IPS-15b (cell line): ENCODE data around the gene PLCL1.

Source experiments
- H3K27me3 ChIP-seq: one replicate; pipeline ENCODE4 v1.6.1; 2013; ENCODE audit warnings: low read length; ENCODE audit not compliant: control insufficient read depth, insufficient read depth
- H3K36me3 ChIP-seq: one replicate; pipeline ENCODE4 v1.6.1; 2013; ENCODE audit warnings: low read length; ENCODE audit not compliant: control insufficient read depth, insufficient read depth
- H3K4me1 ChIP-seq: one replicate; pipeline ENCODE4 v1.6.1; 2013; ENCODE audit warnings: mild to moderate bottlenecking, low read length; ENCODE audit not compliant: control insufficient read depth, insufficient read depth
- H3K4me3 ChIP-seq: one replicate; pipeline ENCODE4 v1.5.1; 2013; ENCODE audit warnings: low read depth, low read length
- H3K9ac ChIP-seq: one replicate; pipeline ENCODE4 v1.6.1; 2013; ENCODE audit warnings: low read depth, mild to moderate bottlenecking, low read length
- H3K9me3 ChIP-seq: one replicate; pipeline ENCODE4 v1.6.1; 2013; ENCODE audit warnings: mild to moderate bottlenecking, low read length; ENCODE audit not compliant: control insufficient read depth, insufficient read depth

Gene PLCL1

DNA sequence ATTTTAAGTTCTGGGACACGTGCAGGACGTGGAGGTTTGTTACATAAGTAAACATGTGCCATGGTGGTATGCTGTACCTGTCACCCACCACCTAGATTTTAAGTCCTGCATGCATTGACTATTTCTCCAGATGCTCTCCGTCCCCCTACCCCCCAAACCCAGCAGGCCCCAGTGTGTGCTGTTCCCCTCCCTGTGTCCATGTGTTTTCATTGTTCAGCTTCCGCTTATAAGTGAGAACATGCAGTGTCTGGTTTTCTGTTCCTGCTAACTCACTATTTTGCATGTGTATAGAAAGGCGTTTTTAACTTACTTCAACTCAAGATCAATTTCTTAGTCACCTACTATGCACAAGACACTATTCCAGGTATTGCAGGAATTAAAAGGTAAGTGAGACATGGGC lies 128.0 kb downstream of the PLCL1 start:
- Histone ChIP-seq H3K36me3 (no peaks in the 10 kb centered on the region), H3K9ac (no peak overlapping the region), H3K9me3 (no peaks in the 10 kb centered on the region), H3K4me3 (no peak overlapping the region), H3K27me3 (no peaks in the 10 kb centered on the region), H3K4me1 (no peaks in the 10 kb centered on the region)

DNA sequence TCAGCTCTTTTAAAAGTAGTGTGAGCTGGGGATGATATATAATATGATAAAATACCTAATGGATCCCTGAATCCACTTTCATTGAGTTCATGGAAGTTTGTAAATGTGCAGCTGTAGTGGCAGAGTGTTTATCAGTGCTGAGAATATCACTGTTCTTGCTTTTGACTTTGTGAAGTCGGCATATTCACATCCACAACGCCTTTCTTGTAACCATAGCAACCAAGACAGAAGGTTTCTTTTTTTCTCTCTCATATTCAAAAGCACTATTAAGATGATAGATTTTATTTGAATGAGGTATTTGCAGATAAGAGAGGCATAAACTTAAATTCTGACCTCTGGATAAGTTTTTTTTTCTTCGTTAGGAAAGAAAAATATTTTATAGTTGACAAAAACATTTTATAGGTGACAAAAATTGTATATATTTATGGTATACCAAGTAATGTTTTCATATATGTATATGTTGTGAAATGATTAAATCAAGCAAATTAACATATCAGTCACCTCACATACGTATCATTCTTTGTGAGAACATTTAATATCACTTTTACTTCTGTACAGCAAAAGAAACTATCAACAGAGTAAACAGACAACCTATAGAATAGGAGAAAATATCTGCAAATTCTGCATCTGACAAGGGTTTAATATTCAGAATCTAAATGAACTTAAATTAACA lies 130.0 kb downstream of the PLCL1 start:
- no peaks in the 10 kb centered on the region for H3K4me1 ChIP-seq
- H3K27me3 ChIP-seq: no peaks in the 10 kb centered on the region
- no peaks in the 10 kb centered on the region for H3K36me3 ChIP-seq
- no peak overlapping the region for H3K4me3 ChIP-seq
- H3K9me3 ChIP-seq: no peaks in the 10 kb centered on the region
- no peak overlapping the region for H3K9ac ChIP-seq

- no peaks in the 10 kb centered on the region for H3K36me3 ChIP-seq
- H3K9ac ChIP-seq: no peak overlapping the region
- no peak overlapping the region for H3K4me3 ChIP-seq
- H3K4me1 ChIP-seq: no peaks in the 10 kb centered on the region
- no peaks in the 10 kb centered on the region for H3K9me3 ChIP-seq
- no peaks in the 10 kb centered on the region for H3K27me3 ChIP-seq
These were observed 130.5 kb downstream of the PLCL1 start for GRCh38 chr2:197934934-197935289.

DNA sequence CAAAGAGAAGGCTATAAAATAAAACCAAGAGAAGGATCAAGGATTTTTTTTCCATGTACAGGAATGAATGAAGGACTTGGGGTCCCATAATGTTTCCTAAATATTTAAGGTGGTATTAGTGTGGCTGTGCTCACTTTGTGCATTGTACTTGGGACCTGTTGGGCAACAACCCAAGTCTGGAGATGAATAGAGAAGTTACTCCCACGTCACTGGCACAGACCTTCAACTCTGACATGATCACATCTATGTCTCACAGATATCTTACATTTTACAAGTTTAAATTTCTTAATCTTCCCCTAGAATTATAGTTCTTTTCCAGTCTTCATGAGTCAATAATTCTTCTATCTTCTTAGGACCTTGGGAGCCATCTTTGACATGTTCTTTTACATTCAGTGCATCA lies 133.4 kb downstream of the PLCL1 start:
- Histone ChIP-seq H3K9me3 (no peaks in the 10 kb centered on the region), H3K27me3 (no peaks in the 10 kb centered on the region), H3K4me1 (no peaks in the 10 kb centered on the region), H3K4me3 (no peak overlapping the region), H3K9ac (no peak overlapping the region), H3K36me3 (no peaks in the 10 kb centered on the region)

DNA sequence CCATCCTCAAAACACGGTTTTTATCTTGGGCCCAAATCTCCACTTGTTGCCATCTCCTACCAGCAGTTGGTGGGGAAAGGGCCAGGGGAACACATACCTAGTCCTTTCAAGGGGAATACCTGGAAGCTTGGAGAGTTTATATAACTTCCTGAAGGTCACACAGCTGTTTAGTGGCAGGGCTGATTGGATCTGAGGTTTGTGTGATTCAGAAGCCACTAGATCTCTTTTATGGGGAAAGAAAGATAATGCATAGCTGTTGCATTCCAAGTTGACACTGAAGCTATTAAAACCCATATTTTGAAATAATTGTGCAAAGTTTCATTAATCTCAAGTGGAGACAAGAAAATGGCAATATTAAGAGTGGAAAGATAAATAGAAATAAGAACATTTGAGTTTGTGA lies 134.2 kb downstream of the PLCL1 start:
- Histone ChIP-seq H3K36me3 (no peaks in the 10 kb centered on the region), H3K4me3 (no peak overlapping the region), H3K9ac (no peak overlapping the region), H3K4me1 (no peaks in the 10 kb centered on the region), H3K27me3 (no peaks in the 10 kb centered on the region), H3K9me3 (no peaks in the 10 kb centered on the region)

DNA sequence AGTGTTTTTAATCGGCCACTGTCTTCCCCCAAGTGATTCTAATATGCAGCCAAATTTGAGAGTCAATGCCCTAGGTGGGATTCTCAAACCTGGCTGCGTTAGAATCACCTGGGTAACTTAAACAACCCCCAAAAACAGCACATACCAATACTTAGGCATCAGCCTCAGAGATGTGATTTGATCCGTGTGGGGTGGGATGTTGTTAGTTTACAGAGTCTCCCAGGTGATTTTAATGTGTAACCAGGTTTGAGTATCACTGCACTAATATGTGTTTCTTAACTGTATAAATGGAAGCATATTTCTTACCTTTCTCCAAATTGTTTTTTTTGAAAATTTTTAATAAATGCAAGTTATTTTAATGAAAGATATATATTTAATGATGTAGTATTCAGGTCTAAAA lies 135.4 kb downstream of the PLCL1 start:
- no peaks in the 10 kb centered on the region for H3K9me3 ChIP-seq
- no peaks in the 10 kb centered on the region for H3K36me3 ChIP-seq
- no peak overlapping the region for H3K9ac ChIP-seq
- H3K4me1 ChIP-seq: no peaks in the 10 kb centered on the region
- no peak overlapping the region for H3K4me3 ChIP-seq
- no peaks in the 10 kb centered on the region for H3K27me3 ChIP-seq

- Histone ChIP-seq H3K4me3 (no peak overlapping the region), H3K36me3 (no peaks in the 10 kb centered on the region), H3K4me1 (no peaks in the 10 kb centered on the region), H3K9ac (no peak overlapping the region), H3K27me3 (no peaks in the 10 kb centered on the region), H3K9me3 (no peaks in the 10 kb centered on the region)
These were observed 136.0 kb downstream of the PLCL1 start for GRCh38 chr2:197940382-197940781.

DNA sequence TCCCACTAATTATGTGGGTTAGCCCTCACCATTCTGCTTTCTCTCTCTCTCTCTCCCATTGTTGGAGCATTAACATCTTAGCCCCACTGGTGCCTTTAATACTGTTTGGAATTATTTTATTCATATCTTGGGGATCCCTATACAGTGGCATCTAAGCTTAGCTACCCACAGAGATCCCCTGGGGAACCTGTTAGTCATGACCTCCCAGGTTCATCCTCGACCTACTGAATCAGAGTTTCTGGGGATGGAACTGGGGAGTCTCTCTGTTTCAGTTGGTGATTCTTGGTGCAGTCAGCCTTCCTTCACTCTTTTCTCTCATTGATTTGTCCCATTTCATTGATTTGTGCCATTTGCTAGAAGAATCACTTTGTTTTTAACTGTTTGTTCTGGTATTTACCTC lies 137.3 kb downstream of the PLCL1 start:
- H3K9ac ChIP-seq: no peak overlapping the region
- no peak overlapping the region for H3K4me3 ChIP-seq
- peaks cover 2% of the 10 kb centered on the region for H3K4me1 ChIP-seq
- no peaks in the 10 kb centered on the region for H3K27me3 ChIP-seq
- no peaks in the 10 kb centered on the region for H3K36me3 ChIP-seq
- no peaks in the 10 kb centered on the region for H3K9me3 ChIP-seq

DNA sequence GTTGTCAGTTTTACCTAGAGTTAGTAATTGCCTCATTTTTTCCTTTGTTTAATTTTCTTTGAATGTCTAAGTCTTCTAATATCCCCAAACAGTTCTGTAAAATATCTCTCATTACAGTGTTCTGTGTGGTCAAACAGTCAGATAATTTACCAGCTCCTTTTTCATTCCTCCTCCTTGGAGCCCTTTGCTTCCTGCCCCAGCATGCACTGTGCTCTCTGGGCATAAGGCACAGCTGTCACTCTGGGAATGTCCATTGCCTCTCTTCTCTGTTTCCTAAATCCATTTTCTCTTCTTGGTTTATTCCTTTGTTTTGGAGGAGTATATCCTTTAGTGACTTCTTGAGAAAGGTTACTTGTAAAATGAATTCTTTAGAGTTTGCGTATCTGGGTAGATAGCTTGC lies 139.3 kb downstream of the PLCL1 start:
- Histone ChIP-seq H3K4me3 (no peak overlapping the region), H3K9me3 (no peaks in the 10 kb centered on the region), H3K27me3 (no peaks in the 10 kb centered on the region), H3K9ac (no peak overlapping the region), H3K36me3 (no peaks in the 10 kb centered on the region), H3K4me1 (peaks cover 4% of the 10 kb centered on the region)

GRCh38 chr2:197944416-197945096 lies 140.2 kb downstream of the PLCL1 start:
- Histone ChIP-seq H3K36me3 (no peaks in the 10 kb centered on the region), H3K27me3 (no peaks in the 10 kb centered on the region), H3K9me3 (no peaks in the 10 kb centered on the region), H3K9ac (no peak overlapping the region), H3K4me3 (no peak overlapping the region), H3K4me1 (peaks cover 4% of the 10 kb centered on the region)

DNA sequence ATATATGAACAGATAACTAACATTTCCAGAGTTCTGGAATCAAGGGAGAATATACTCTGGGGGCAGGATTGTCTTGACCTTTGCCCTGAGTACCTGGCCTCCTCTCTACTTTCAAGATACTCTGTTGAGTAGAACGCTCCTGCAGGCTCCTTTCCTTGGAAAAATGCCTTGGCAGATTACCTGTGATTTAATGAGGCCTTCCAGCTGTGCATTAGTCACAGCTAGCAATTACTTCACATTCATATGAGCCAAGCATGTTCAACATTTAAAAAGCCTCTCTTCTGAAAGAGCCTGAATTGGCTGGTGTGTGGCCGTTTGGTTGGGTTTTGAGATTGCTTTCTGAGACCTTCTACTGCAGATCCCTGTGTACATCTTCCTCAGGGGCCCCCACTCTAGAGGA lies 142.2 kb downstream of the PLCL1 start:
- Histone ChIP-seq H3K36me3 (no peaks in the 10 kb centered on the region), H3K4me1 (peaks cover 4% of the 10 kb centered on the region), H3K9me3 (no peaks in the 10 kb centered on the region), H3K4me3 (no peak overlapping the region), H3K9ac (no peak overlapping the region), H3K27me3 (no peaks in the 10 kb centered on the region)

GRCh38 chr2:197947219-197947757 lies 142.9 kb downstream of the PLCL1 start:
- Histone ChIP-seq H3K36me3 (no peaks in the 10 kb centered on the region), H3K9ac (no peak overlapping the region), H3K9me3 (no peaks in the 10 kb centered on the region), H3K4me1 (peaks cover 4% of the 10 kb centered on the region), H3K4me3 (no peak overlapping the region), H3K27me3 (no peaks in the 10 kb centered on the region)
